K562 (cell line): ENCODE measurements around the gene LRRC25. TPM values are rescaled to one million over a fixed set of nuclear protein-coding genes. Genes with fewer than 3 reads are reported as not detected.

Source experiments
- ARID2 ChIP-seq: fragments of 450-650 bp; IDR thresholded peaks from 2 replicates; pipeline ENCODE4 v1.6.1; 2017; ENCODE audit warnings: antibody characterized with exemption, mild to moderate bottlenecking
- ELF4 ChIP-seq: fragments of 450-650 bp; formaldehyde crosslinking; IDR thresholded peaks from 2 replicates; pipeline ENCODE4 v1.4.0; 2022; ENCODE audit warnings: missing genetic modification characterization
- ERF ChIP-seq: fragments of 450-650 bp; formaldehyde crosslinking; IDR thresholded peaks from 2 replicates; pipeline ENCODE4 v1.4.0; 2020; ENCODE audit warnings: mild to moderate bottlenecking, mixed read lengths
- FOS ChIP-seq: IDR thresholded peaks from 3 replicates; pipeline ENCODE4 v1.6.1; 2011; ENCODE audit not compliant: insufficient read length; ENCODE audit errors: extremely low read depth
- FOXJ2 ChIP-seq: fragments of 200-800 bp; sonication (Bioruptor generic); IDR thresholded peaks from 2 replicates; pipeline ENCODE4 v1.6.1; 2016; ENCODE audit warnings: missing genetic modification characterization, missing compliant biosample characterization
- FOXO4 ChIP-seq: fragments of 450-650 bp; formaldehyde crosslinking; IDR thresholded peaks from 2 replicates; pipeline ENCODE4 v1.4.0; 2020; ENCODE audit warnings: mild to moderate bottlenecking, moderate library complexity
- KAT2B ChIP-seq: IDR thresholded peaks from one replicate; pipeline ENCODE4 v1.6.1; 2012; ENCODE audit warnings: low read depth, mild to moderate bottlenecking, control low read depth, inconsistent platforms, low read length, moderate library complexity
- MCM5 ChIP-seq: fragments of 450-650 bp; IDR thresholded peaks from 2 replicates; pipeline ENCODE4 v1.6.1; 2016; ENCODE audit warnings: low read depth
- PPARD ChIP-seq: fragments of 250-450 bp; sonication (Bioruptor Pico); IDR thresholded peaks from 2 replicates; pipeline ENCODE4 v1.8.0; 2022; ENCODE audit warnings: inconsistent platforms, mild to moderate bottlenecking, moderate library complexity
- RBFOX2 ChIP-seq: fragments of 200-400 bp; formaldehyde crosslinking; IDR thresholded peaks from 2 replicates; pipeline ENCODE4 v1.6.1; 2017; ENCODE audit warnings: low read depth, mild to moderate bottlenecking, low read length, moderate library complexity
- RBM17 ChIP-seq: fragments of 200-400 bp; formaldehyde crosslinking; IDR thresholded peaks from 2 replicates; pipeline ENCODE4 v1.6.1; 2017; ENCODE audit warnings: low read depth, mild to moderate bottlenecking, low read length, borderline replicate concordance
- RUNX1 ChIP-seq: sonication (generic); IDR thresholded peaks from 2 replicates; pipeline ENCODE4 v1.6.1; 2016; ENCODE audit warnings: antibody characterized with exemption, low read depth
- SAFB2 ChIP-seq: fragments of 200-400 bp; formaldehyde crosslinking; IDR thresholded peaks from 2 replicates; pipeline ENCODE4 v1.6.1; 2018; ENCODE audit warnings: borderline replicate concordance, low read length, low read depth, moderate library complexity; ENCODE audit not compliant: severe bottlenecking
- TEAD1 ChIP-seq, 2 experiments: fragments of 450-650 bp in 1 of 2; sonication (generic) in 1 of 2; formaldehyde crosslinking; IDR thresholded peaks; 2 replicates each; pipeline versions ENCODE4 v1.4.0 to v1.8.0; 2020 to 2022; ENCODE audit warnings: mild to moderate bottlenecking in 2 of 2, missing genetic modification reagents in 1 of 2
- ZNF274 ChIP-seq: IDR thresholded peaks from 2 replicates; pipeline ENCODE4 v1.6.1; 2011; ENCODE audit warnings: low read depth, mild to moderate bottlenecking, low read length, moderate library complexity, borderline replicate concordance
- ZNF3 ChIP-seq: fragments of 250-450 bp; sonication (Bioruptor Pico); IDR thresholded peaks from 2 replicates; pipeline ENCODE4 v1.5.0; 2021; ENCODE audit warnings: mild to moderate bottlenecking, moderate library complexity
- ZNF311 ChIP-seq: fragments of 250-450 bp; sonication (Bioruptor Pico); IDR thresholded peaks from 2 replicates; pipeline ENCODE4 v1.4.0; 2020; ENCODE audit warnings: mild to moderate bottlenecking, moderate library complexity
- ZNF431 ChIP-seq: sonication (generic); formaldehyde crosslinking; IDR thresholded peaks from 2 replicates; pipeline ENCODE4 v1.8.0; 2022; ENCODE audit warnings: mild to moderate bottlenecking, missing genetic modification reagents
- ZNF512 ChIP-seq: IDR thresholded peaks from 2 replicates; pipeline ENCODE4 v1.6.1; 2016; ENCODE audit warnings: missing genetic modification characterization, missing compliant biosample characterization
- polyA plus RNA-seq, 8 experiments: library from polyadenylated mRNA; depleted of rRNA in 4 of 8; stranded (reverse) in 5 of 8; unstranded in 3 of 8; fragments of >200 nt; fragmentation: Nextera tagmentation in 2 of 8; fragmentation: Illumina TruSeq in 1 of 8; extraction: Ambion mirVana in 2 of 8; extraction: Trizol in 1 of 8; gene quantifications; 2 replicates each; pipeline versions ENCODE4 v1.2.1 to v1.2.3, GENCODE V29; 2011 to 2014; ENCODE audit warnings: inconsistent platforms in 1 of 8, missing spikeins in 1 of 8
- total RNA-seq, 7 experiments: library from RNA; depleted of rRNA in 6 of 7; stranded (reverse); fragments of >200 nt in 6 of 7; fragmentation: Illumina TruSeq in 2 of 7; extraction: Trizol in 2 of 7; gene quantifications; 2 replicates each; pipeline versions ENCODE4 v1.2.1 to v1.2.3, GENCODE V29; 2011 to 2021; ENCODE audit warnings: low replicate concordance in 1 of 7
- TF ChIP-seq, protein P1 (sequence below): sonication (generic); formaldehyde crosslinking; IDR thresholded peaks from 2 replicates; pipeline ENCODE4 v1.8.0; 2022; ENCODE audit warnings: mild to moderate bottlenecking, missing genetic modification reagents
- TF ChIP-seq, protein P2 (sequence below): fragments of 250-450 bp; sonication (Bioruptor Pico); IDR thresholded peaks from 2 replicates; pipeline ENCODE4 v1.5.0; 2021; ENCODE audit warnings: mild to moderate bottlenecking, moderate library complexity

The LRRC25 gene
- total and polyA plus RNA-seq, 9 of the 15 experiments (the other 6 are each of a cell fraction or from before 2014, with no cell fraction given) = 0.07 to 0.36 (median 0.10) TPM; not detected in 3

DNA sequence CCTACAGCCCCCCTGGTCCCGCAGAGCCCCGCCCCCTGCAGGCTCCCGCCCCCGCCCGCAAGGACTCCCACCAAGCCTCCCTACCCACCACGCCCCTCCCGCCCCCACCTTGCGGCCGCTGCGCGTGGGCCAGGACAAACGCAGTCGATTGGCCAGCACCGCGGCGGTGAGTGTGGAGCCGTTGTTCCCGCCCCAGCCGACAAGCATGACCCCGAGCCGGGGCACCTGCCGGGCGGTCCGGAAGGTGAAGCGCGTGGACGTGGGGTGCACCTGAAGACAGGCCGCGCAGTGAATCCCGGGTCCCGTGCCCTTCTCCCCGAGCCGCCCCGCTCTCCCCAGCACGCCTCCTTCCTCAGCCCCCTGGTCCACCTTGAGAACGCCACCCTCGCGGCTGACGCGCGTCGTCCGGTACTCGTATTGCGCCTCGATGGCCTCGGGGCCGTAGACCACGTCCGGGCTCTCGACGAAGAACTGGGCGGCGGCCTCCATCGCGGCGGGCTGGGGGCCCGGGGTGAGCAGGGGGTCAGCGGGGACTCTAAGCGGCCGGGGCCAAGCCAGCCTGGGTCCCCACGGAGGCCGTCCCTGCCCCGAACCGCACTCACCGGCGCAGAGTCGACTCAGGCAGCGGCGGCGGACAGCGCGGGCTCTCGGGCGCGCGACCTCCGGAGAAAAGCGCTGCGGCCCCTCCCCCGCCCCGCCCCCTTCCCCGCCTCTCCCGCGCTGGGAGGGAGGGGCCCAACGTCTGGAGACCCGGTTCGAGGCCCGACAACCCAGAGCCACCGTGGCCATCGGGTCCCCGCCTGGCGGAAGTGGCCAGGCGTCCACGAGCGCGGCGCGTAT is 40.3 kb upstream of the LRRC25 start, which contains the start of gene ISYNA1 (continued):
- TF ChIP-seq ZNF311 (CRISPR knock-in tag) (no peak), TEAD1 (CRISPR knock-in tag; IDR thresholded peaks at IDR 0.05) (no peak), ARID2 (no peak), KAT2B (no peak), RUNX1 (no peak), ERF (no peak), ZNF431 (0 out of 2 replicates have a peak, but pooled peaks have one; percentile 18), FOXO4 (CRISPR knock-in tag) (peak; percentile 64; the same call in 1 of the 2 replicates), RBM17 (no peak), ZNF512 (tag) (no peak), FOXJ2 (tag) (no peak), ZNF274 (no peak), RBFOX2 (peak; percentile 57), FOS (no peak), SAFB2 (no peak), ELF4 (CRISPR knock-in tag) (no peak), ZNF3 (CRISPR knock-in tag) (no peak), PPARD (CRISPR knock-in tag) (no peak), MCM5 (no peak)
- TF ChIP-seq, protein P1, sequence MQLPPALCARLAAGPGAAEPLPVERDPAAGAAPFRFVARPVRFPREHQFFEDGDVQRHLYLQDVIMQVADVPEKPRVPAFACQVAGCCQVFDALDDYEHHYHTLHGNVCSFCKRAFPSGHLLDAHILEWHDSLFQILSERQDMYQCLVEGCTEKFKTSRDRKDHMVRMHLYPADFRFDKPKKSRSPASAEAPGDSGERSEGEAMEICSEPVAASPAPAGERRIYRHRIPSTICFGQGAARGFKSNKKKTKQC (CRISPR knock-in tag) = no peak; the same call in 1 of the 2 replicates
- TF ChIP-seq, protein P2, sequence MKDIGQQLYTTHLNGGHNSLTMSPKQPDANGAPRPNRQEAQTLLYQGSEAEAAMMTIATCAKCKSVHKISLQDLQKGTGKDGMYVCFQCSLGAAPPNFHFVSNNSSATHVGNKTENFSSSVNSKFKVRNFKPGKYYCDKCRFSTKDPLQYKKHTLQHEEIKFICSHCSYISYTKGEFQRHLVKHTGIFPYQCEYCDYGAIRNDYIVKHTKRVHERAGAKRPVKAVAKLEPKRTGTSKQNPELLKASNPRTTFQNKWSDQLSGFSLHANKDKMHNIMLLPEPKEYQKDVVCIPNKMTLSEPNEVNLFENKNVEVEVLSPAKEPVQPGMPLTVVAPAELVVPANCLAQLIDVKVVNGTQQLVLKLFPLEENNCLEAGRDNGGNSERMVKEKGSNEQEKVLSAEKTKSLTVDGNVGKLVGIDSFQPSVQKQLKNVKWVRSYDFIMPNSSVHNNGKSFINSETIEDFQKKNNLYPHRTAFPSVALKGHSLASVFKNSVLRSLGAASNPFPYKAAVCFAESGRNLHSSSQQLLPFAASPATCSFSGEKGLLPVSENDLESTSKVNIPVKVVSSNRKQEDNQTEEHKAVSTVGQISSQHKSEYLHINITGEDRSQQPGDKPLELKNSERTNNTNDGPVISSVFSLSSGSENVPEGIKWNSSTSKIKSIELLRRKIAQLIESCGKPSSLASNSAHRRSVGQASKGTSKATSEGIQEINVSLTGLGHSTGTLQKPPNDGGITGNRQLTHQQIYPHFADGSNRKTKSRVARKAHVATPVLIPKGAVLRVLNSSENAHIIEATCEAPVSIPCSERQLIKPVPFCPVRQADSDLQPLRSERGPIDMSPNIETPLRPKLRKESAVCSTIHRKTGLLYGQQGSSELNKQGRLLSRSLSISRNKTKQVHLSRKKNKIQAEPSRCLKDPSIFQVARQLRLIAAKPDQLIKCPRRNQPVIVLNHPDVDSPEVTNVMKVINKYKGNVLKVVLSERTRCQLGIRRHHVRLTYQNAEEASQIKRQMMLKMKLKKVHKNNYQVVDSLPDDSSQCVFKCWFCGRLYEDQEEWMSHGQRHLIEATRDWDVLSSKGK (CRISPR knock-in tag) = no peak
